Measurements from ENCODE around the gene RTKN.

- TF ChIP-seq CTCF (IDR thresholded peaks at IDR 0.05) (no peak), POLR2A (IDR thresholded peaks at IDR 0.05) (no peak)
Observed at GRCh38 chr2:74420006-74420405, 21.7 kb downstream of the RTKN start.

All from Peyer's patch (tissue), 4 donors.